ENCODE data around the gene TEF.
"Not testable (repeated sequence)": the region's sequence is repeated elsewhere in the genome, so short reads cannot be mapped to it uniquely, and the experiment has no call there.

TEF gene

DNA sequence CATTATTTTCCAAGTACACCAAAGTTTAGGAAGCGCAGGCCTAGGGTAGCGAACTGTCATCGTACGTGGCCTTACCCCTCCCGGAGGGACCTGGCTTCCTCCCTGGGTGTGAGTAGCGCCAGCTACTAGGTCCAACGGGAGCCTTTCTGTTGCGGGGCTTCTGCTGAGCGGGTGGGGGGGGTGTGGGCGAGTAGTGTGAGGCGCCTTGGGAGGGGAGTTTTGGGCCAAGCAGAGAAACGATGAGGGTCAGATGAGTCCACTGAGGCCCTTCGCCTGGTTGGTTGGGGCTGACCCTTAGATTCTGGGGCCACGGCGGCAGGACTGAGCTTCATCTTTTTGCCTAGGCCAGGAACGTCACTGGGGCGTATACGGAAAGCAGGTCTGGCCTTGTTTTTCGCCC, 868 bp downstream of the TEF start:
- DNase-seq (ENCODE audit: low read depth, low spot score) = no peak

DNA sequence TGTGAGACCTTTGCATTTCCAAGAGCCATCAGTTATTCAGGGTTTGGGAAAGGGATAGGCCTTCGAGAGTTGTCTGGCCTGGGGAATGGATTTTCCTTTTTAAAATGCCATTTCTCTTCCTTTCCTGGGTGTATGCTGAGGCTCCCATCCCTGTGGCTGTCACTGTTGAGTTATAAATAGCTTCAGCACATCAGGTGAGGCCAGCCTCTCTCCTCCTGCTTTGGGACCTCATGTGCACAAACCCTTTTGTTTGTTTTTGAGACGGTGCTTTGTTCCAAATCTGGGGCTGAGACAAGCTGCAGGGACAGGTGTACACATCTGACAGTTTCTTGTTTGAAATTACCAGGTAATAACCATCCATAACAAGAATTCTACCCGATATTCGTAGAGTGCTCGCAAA, 1.3 kb downstream of the TEF start:
- no peak for DNase-seq (ENCODE audit: low read depth, low spot score)

DNA sequence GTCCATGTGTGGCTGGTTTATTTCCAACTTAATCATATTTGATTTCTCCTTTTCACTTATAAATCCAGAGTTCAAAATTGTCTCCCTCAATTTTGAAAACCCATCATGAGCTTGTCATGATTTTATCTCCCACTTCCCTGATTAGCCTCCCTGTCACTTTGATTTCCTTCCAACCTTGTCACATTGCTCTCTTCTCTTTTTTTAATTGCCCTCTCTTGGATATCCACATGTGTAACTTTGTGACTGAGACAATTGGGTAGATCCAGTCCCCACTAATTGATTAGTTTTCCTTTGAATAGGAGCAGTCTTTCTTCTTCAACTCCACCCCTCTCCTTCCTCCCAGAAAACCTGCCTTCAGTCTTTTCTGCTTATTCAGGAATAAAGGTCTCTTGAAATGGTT, 2.4 kb downstream of the TEF start:
- no peak for DNase-seq (ENCODE audit: low read depth, low spot score)

DNA sequence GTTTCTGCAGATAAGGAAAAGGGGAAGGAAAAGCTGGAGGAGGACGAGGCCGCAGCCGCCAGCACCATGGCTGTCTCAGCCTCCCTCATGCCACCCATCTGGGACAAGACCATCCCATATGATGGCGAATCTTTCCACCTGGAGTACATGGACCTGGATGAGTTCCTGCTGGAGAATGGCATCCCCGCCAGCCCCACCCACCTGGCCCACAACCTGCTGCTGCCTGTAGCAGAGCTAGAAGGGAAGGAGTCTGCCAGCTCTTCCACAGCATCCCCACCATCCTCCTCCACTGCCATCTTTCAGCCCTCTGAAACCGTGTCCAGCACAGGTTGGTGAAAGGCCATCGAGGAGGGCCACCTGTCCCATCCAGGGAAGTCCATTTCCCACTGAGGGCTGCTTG, 5.6 kb downstream of the TEF start:
- no peak for DNase-seq (ENCODE audit: low read depth, low spot score)

DNA sequence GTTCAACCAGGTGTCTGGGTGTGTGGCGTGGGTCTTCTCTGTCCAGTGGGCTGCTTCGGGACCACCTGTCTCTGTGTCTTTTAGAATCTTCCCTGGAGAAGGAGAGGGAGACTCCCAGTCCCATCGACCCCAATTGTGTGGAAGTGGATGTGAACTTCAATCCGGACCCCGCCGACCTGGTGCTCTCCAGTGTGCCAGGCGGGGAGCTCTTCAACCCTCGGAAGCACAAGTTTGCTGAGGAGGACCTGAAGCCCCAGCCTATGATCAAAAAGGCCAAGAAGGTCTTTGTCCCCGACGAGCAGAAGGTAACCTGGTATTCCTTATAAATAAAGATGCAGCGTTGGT, 12.2 kb downstream of the TEF start:
- no peak for DNase-seq (ENCODE audit: low read depth, low spot score)

DNA sequence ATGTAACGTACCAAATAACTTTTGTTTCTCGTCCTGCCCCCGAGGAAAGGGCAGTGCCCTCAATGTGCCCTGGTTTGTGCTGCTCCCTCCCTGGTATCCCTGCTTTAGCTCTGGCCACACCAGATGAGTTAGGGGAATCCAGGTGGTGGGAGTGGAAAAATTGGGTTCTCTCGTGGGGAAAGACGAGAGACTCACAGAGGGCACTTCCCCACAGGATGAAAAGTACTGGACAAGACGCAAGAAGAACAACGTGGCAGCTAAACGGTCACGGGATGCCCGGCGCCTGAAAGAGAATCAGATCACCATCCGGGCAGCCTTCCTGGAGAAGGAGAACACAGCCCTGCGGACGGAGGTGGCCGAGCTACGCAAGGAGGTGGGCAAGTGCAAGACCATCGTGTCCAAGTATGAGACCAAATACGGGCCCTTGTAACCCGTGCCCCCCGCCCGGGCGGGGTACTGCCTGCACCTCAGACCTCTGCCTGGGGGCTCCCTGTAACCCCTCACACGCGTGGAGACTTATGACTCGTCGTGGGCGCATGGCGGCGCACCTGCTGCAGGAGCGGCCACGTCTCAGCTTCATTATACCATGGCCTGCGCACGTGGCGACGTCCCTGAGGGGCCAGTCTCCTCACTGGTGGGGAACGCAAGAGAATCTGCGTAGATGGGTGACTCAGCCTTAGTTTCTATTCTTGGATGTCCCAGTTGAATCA, 13.9 kb downstream of the TEF start:
- DNase-seq (ENCODE audit: low read depth, low spot score) = no peak

DNA sequence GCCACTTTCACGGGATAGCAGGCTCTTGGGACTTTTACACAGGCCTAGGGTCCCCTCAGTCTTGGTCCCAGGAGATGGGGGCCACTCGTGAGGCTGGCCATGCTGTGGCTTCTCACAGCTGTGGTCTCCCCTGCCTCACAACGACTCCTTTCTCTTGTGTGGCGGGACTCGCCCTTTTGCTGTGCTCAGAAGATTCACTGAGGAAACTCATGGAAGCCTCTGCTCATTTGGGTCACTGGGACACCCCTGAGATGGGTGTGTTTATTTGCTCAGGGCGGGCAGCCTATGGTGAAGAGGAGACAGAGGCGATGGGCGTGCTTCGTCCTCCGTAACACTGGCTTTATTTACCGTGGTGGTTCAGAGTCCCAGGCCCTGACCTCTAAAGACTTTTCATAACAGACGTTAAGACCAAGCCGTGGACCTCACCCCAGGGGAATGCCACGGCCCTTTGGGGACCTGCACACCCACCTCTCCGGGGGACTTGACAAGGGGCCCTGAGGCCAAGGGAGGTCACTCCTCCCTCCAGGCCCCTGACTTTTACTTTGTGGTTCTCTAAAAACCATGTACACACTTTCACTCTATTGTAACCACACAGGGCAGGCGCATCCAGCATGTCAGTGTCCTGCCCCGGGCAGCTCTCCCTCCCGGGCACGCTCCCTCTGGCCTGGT, 15.5 kb downstream of the TEF start:
- DNase-seq (ENCODE audit: low read depth, low spot score) = no peak

DNA sequence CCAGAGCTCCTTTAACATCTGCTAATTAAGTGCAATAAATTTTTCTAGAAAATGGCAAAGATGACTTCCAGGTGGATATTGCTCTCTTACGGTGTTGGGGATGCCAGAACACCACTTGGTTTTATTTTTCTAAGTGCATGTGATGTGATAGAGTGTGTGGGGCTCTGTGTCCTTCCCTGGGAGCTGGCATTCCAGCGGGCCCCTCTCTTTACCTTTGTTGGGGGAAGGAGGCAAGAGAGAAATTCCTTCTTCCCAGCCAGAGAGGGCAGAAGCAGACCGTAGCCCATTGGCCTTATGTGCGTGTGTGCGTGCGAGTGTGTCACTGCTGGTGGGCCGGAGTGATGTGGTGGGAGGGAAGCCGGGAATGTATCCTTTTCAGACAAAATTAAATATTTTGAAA, 17.2 kb downstream of the TEF start:
- DNase-seq (ENCODE audit: low read depth, low spot score) = no peak

DNA sequence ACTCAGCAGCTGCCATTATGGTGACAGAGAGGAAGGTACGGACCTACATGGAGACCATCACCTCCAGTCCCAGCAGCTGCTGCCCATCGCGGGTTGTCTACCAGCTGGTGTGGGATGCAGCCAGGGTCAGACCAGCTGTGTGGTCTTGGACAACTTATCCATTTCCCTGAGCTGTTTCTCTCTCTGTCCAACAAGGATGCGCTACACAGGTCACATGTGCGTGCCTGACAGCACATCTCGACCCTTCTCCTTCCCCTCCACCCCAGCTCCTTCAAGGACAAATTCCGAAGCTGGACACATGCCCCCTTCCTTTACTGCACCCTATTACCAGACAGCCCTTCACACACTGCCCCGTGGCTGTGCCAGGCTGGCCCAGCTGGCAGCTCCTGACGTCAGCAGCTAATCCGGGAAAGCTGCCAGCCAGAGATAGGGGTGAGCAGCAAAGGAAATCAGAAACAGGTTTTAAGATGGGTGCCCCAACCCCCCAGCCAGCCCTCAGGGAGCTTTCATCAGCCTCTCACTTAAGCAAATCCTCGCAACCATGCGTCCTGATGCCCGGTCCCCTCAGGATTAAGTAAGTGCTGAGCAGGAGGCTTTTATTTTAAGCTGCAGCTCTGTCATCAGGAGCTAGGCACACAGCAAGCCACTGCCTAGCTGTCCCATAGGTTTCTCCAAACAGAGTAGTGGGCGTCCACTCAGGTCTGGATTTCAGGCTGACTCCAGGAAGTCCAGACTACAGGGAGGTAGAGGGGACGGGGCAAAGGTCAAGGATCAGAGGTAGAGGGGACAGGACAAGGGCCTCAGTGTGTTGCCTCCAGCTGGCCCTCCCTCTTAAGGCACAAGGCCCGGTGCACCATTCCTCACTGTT, 20.3 kb downstream of the TEF start:
- DNase-seq (ENCODE audit: low read depth, low spot score) = no peak

DNA sequence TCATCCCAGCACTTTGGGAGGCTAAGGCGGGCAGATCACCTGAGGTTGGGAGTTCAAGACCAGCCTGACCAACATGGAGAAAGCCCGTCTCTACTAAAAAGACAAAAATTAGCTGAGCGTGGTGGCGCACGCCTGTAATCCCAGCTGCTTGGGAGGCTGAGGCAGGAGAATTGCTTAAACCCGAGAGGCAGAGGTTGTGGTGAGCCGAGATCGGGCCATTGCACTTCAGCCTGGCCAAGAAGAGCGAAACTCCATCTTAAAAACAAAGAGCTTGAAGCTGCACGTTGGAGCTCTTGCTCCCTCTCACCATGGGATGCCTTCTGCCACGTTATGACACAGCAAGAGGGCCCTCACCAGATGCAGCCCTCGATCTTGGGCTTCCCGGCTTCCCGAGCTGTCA, 21.1 kb downstream of the TEF start:
- DNase-seq (ENCODE audit: low read depth, low spot score) = not testable (repeated sequence)

DNA sequence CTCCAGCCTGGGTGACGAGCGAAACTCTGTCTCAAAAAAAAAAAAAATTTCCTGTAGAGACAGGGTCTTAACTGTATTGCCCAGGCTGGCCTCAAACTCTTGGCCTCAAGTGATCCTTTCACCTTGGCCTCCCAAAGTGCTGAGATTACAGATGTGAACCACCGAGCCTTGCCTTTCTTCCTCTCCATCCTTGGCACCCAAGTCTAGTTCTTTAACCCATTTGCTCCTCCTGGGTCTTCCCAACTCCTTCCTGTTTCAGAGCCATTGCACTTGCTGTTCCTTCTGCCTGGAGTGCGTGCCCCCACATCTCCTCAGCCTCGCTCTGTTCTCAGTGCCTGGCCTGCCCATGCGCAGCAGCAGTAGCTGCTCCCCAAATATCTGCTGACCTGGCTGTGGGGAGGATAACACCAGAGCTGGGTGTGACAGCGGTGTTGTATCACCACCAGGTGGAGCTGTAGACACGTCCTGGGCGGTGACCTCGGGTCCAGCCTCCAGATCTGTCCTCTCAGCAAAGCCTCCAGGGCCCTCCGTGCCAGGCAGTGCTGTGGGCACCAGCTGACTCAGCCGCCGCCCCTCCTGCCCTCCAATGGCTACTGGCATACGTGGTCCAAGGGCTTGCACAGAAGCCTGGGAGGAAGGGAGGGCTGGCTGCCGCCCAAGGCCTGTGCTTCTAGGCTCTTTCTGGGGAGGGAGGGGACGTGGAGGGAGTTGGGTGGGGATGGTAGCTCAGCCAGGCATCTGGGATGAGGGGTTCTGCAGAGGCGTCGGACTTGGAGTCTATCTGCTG, 22.0 kb downstream of the TEF start:
- DNase-seq (ENCODE audit: low read depth, low spot score) = peak; percentile 92

DNA sequence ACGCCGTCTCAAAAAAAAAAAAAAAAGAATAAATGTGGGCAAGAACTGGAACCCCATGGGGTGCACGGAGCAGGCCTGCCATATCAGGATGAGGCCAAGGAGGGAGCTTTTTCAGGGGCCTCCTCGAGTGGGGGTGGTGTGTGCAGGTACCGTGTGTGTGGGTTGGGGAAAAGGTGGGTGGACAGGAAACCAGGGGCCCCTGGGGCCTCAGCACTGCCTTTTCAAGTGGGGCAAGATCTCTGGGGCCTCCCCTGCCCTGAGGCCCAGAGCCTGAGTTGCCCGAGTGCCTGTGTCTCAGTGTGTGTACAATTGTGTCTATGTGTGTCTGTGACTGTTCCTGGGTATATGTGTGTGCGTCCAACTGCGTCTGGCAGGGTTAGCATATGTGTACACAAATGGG, 23.8 kb downstream of the TEF start:
- no peak for DNase-seq (ENCODE audit: low read depth, low spot score)

DNA sequence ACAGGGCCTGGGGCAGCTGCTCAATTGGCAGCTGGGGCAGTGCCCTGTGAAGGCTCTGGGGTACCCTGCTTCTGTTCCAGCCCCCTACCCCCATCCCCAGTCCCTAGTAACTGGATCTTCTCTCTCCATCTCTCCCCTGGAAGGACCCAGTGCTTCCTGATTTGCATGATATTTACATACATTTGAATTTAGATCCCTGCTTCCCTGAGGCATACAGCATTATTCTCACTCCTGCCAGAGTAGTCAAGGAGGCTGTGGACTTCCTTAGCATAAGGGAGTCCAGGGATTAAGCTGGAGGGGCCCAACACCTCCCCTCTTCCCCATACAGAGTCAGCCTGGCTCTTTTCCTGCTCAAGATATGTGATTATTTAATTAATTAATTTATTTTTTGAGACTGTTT, 24.7 kb downstream of the TEF start:
- DNase-seq (ENCODE audit: low read depth, low spot score) = no peak

DNA sequence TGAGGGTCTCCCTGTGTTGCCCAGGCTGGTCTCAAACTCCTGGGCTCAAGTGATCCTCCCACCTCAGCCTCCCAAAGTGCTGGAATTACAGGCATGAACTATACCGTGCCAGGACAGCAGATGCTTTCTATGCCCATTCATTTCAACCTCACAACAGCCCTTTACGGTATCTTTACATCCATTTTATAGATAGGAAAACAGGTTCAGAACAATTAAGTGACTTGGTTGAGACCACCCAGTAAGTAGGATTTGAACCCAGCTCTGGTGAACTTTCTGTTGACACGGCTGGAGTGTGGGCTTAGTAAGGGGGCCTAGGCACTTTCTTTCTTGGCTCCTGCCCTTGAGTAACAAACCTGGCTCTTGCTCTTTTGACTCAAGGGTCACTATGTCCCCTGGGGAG, 25.7 kb downstream of the TEF start:
- DNase-seq (ENCODE audit: low read depth, low spot score) = no peak

DNA sequence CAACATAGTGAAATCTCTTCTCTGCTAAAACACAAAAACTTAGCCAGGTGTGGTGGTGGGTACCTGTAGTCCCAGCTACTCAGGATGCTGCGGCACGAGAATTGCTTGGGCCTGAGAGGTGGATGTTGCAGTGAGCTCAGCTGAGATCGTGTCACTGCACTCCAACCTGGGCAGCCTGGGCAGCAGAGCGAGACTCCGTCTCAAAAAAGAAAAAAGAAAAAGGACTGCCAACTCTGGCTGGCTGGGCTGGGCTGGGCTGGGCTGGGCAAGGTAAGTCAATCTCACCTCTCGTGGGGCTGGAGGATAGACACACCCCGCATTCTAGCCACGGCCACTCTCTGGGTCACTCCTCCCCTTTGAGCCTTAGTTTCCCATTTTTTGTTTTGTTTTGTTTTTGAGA, 26.9 kb downstream of the TEF start:
- no peak for DNase-seq (ENCODE audit: low read depth, low spot score)

DNA sequence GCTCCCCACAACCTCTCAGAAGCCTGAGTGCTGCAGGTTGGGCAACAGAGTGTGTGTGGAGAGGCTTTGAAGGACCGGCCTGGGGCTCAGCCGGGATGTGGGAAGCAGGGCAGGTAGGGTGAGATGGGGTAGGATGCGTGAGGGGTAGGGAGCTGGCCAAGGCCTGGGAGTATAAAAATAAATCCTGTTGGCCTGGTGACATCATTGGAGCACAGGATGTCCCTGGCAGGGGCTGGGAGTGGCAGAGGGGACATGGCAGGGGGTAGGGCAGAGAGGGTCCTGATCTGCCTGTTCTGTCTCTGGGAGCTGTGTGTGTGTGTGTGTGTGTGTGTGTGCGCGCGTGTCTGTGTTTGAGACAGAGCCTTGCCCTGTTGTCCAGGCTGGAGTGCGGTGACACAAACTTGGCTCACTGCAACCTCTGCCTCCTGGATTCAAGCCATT, 28.6 kb downstream of the TEF start:
- DNase-seq (ENCODE audit: low read depth, low spot score) = no peak

DNA sequence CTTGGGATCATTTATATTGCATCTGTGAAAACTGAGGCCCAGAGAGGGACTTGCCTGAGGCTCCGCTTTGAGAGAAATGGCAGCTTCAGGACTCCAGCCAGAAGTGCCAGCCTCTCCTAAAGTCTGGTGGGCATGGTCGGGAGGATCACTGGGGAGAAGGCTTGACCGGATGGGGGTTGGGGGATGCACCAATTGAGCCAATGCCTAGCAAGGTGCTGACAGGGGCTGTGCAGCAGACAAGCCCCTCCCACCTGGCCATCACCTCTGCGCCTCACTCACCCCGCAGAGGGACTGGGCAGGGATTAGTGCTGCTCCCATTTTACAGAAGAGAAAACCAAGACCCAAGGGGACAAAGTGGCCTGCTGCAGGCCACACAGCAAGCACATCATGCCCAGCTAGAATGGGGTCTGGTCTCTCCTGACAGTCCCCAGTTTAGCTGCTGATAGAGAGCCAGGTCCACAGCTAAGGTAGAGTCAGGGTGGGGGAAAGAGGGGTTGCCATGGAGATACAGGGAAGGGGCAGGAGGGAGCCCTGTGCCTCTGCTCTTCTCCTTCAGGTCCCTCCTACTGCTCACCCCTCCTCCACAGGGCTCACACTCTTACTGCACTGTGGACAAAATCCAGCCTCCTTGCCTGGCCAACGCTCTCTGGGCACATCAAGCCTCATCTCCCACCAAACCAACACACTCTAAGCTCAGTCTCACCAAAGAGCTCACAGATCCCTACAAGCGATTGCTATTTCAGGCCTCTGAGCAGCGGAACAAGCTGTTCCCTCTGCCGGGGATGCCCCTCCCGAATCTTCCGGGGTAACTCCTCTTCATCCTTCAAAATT, 29.5 kb downstream of the TEF start:
- DNase-seq (ENCODE audit: low read depth, low spot score) = no peak

DNA sequence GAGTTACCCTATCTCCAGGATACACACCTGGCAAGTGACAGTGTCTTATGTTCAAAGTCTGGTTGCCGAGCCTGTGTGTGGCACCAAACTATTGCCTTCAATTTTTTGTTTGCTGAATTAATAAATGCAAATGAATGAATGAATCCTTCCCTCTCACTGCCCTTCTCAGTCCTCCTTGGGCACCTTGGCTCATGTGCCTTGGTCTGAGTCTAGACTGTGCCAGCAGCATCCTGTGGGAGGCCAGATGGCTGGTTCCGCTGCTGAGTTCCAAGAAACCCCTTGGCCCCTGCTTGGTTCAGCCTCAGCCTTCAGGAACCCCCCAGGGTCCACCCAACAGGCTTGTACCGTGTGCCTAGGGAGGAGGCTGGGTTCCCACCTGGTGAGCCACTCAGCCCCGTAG, 33.8 kb downstream of the TEF start:
- no peak for DNase-seq (ENCODE audit: low read depth, low spot score)

DNA sequence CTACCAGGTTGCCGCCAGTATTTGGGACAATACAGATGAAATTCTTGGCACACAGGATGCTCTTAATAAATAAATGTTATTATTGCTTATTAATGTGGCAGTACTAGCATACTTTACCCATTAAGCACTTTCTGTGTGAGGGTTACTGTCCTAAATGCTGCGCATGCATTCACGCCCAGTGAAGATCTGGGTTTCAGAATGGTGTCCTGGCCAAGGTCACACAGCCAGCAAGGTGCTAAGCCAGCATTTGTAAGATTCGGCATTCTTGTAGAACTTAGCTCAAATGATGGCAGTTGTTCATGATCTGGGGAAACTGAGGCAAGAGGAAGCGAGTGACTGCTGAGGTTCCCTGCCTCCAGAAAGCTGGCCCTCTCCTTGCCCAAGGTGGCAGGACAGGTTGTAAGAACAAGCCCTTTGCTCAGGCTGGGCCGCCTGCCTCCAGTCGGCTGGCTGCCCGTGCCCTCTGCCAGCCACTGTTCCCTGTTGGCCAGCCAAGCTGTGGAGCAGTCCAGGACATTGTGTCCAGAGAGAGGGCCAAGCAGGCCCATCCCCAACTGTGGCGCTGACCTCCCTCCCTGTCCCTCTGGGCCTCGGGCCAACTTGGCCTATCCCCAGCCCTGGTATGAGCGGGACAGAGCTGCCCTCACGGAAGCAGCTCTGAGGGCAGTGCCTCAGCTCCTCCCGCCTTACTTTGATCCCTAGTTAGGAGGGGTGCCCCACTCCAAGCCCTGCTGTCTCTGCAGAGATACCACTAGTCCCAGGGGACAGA, 36.1 kb downstream of the TEF start:
- DNase-seq (ENCODE audit: low read depth, low spot score) = no peak

DNA sequence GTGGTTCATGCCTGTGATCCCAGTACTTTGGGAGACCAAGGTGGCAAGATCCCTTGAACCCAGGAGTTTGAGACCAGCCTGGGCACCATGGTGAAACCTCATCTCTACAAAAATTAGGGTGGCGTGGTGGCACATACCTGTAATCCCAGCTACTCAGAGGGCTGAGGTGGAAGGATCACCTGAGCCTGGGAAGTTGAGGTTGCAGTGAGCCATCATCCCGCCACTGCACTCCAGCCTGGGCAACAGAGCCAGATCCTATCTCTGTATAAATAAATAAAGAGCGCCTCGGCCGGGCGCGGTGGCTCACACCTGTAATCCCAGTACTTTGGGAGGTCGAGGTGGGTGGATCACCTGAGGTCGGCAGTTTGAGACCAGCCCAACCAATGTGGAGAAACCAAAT, 37.0 kb downstream of the TEF start:
- no peak for DNase-seq (ENCODE audit: low read depth, low spot score)
